PC-9 (cell line): Measurements from ENCODE around the gene PPP1R7.

Experiments used
- EZH2 ChIP-seq: fragments of 200-600 bp; sonication (generic); IDR thresholded peaks from 2 replicates; pipeline ENCODE4 v1.8.0; 2017; ENCODE audit warnings: antibody characterized with exemption, low read depth
- TF ChIP-seq, protein P1 (sequence below): fragments of 200-600 bp; sonication (generic); conservative IDR thresholded peaks from 2 replicates; pipeline ENCODE4 v1.6.1; 2017; ENCODE audit warnings: mixed run types, antibody characterized with exemption, mild to moderate bottlenecking, moderate library complexity

DNA sequence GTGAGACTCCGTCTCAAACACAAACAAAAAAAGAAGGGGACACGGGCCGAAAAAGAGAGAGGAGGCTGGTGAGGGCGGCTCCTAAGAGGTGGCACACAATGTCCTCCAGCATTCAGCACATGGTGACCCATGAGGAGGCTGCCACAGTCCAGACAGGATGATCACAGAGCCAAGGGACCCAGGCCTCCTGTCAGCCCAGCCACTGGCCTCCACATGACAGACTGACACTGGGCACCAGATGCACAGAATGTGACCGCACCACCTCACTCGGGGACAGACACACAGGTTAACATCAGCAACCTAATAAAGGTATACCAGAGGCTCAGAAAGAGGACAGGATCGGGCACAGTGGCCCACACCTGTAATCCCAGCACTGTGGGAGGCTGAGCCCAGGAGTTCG lies 22.0 kb upstream of the PPP1R7 start:
- TF ChIP-seq, protein P1, sequence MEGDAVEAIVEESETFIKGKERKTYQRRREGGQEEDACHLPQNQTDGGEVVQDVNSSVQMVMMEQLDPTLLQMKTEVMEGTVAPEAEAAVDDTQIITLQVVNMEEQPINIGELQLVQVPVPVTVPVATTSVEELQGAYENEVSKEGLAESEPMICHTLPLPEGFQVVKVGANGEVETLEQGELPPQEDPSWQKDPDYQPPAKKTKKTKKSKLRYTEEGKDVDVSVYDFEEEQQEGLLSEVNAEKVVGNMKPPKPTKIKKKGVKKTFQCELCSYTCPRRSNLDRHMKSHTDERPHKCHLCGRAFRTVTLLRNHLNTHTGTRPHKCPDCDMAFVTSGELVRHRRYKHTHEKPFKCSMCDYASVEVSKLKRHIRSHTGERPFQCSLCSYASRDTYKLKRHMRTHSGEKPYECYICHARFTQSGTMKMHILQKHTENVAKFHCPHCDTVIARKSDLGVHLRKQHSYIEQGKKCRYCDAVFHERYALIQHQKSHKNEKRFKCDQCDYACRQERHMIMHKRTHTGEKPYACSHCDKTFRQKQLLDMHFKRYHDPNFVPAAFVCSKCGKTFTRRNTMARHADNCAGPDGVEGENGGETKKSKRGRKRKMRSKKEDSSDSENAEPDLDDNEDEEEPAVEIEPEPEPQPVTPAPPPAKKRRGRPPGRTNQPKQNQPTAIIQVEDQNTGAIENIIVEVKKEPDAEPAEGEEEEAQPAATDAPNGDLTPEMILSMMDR = no peak
- no peak for TF ChIP-seq EZH2
